ENCODE data around the gene DMRTC2.

Gene DMRTC2

GRCh38 chr19:41890936-41891335 is 46.1 kb downstream of the DMRTC2 start:
- no peak for DNase-seq (ENCODE audit: low read depth)

GRCh38 chr19:41892173-41892902 is 47.5 kb downstream of the DMRTC2 start:
- no peak for DNase-seq (ENCODE audit: low read depth)

DNA sequence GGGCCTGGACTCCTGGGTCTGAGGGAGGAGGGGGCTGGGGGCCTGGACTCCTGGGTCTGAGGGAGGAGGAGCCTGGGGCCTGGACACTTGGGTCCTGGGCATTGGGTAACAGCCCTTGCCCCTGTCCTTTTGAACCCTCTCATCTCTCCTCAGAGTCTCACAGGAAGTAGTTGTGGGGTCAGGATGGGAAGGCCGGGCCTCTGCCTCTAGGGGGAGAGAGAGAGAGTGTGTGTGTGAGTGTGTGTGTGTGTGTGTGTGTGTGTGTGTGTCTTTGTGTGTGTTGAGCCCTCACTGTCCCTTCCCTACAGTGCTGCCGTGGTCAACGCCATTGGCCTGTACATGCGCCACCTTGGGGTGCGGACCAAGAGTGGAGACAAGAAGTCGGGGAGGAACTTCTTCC is 49.1 kb downstream of the DMRTC2 start:
- DNase-seq (ENCODE audit: low read depth): no peak

DNA sequence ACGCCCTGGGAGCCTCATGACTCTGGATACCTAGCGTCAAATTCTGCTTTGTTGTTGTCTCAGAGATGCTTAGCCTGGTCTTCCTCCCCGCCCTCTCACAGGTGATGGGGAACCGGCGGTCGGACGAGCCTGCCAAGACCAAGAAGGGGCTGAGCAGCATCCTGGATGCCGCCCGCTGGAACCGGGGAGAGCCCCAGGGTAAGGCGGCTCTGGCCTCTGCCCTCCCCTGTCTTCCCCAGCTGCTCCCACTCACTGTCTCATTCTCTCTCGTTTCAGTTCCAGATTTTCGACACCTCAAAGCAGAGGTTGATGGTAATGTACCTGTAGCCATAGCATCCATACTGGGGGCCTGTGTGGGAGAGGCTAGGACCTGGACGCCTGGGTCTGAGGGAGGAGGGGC is 49.5 kb downstream of the DMRTC2 start:
- no peak for DNase-seq (ENCODE audit: low read depth)

DNA sequence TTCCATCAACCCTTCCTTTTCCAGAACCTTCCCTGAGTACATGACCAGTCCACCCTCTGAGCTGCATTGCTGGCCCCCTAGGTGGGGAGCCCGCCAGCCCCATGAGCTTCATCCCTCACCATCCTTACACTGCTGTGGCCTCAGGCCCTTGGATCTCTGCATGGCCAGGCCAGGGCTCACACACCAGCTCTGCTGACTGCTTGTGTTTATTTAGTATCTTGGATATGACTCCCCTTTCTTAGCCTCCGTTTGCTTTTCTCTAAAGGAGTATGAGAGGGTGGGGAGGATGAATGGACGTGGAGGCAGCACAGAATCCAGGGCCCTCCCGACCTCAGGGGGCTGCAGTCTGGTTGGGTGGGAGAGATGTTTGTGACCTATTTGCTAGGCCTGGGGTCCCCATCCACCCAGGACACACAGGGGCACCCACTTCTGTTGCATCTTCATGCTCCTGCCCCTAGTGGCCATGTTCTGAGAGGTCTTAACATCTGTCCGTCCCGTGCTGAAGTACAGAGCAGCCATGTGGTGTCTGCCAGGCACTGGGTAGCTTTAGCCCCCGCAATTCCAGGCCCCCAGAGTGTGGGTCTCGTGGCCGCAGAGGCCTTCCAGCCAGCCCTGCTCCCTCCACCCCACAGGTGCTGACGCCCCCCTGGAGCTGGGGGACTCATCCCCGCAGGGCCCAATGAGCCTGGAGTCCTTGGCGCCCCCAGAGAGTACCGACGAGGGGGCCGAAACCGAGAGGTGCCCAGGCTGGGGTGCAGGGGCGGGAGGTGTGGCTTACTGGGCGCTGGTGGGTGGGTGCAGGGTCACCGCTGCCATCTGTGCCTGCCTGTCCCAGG is 51.1 kb downstream of the DMRTC2 start:
- DNase-seq (ENCODE audit: low read depth): no peak

DNA sequence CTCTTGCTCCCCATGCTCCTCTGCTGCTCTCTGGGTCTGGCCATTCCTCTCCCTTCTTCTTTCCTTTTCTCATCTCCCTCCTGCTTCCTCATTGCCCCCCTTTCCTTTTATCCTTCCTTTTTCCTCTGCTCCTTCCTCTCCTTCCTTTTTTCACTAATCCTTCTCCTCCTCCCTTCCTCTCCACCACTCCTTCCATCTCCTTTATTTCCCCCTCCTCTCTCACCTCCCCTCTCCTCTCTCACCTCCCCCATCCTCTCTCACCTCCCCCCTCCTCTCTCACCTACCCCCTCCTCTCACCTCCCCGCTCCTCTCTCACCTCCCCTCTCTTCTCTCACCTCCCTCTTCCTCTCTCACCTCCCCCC is 51.7 kb downstream of the DMRTC2 start:
- no peak for DNase-seq (ENCODE audit: low read depth)

- DNase-seq (ENCODE audit: low read depth): no peak
Measured at GRCh38 chr19:41897181-41897580, 52.3 kb downstream of the DMRTC2 start.

DNA sequence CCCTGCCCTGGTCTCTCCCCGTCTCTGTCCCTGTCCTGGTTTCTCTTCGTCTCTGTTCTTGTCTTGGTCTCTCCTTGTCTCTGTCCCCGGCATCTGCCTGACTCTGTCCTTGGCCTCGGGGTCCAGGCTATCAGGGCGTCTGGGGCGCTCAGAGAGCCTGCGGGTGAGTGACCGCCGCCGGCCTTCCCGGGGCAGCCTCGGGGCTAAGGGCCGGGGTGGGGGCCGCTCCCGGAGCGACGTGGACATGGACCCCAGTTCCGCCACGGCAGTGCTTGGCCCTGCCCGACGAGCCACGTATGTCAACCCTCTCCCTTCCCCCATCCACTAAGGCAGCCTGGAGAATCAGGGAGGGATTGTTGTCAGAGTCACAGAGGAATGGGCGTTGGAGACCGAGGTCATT is 53.0 kb downstream of the DMRTC2 start:
- DNase-seq (ENCODE audit: low read depth): no peak

DNA sequence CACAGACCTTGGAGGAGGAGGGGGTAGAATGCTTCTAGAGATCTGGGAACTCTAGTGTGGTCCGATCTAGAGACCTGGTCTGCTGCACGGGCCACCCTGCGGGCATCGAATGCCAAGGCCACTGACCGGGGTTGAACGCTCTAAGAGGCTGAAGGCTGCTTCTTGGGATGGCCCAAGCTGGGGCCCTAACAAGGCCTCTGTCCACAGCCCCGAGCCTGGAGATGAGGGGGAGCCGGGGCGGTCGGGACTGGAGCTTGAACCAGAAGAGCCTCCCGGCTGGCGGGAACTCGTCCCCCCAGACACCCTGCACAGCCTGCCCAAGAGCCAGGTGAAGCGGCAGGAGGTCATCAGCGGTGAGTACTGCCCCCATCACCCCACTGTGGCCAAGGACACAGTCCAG is 53.4 kb downstream of the DMRTC2 start:
- no peak for DNase-seq (ENCODE audit: low read depth)
